ENCODE measurements around the gene CDK15. TPM values are rescaled to one million over a fixed set of nuclear protein-coding genes. Genes with fewer than 3 reads are reported as not detected.

CDK15 gene
- total RNA-seq, 1 donor from 2014 or later = 1.8 TPM

GRCh38 chr2:201820383-201821007 lies 14.2 kb downstream of the CDK15 start:
- Mint-ChIP-seq H3K4me1 (ENCODE audit: unreplicated experiment) (peaks cover 18% of the 10 kb centered on the region), H3K4me3 (no peak overlapping the region), H3K27me3 (no peaks in the 10 kb centered on the region), H3K36me3 (no peaks in the 10 kb centered on the region), H3K9me3 (peaks cover 7% of the 10 kb centered on the region), H3K27ac (no peak overlapping the region)
- no peak for TF ChIP-seq CTCF (conservative IDR thresholded peaks at IDR 0.05)
- no peak for DNase-seq (ENCODE audit: extremely low spot score, unreplicated experiment)

- no peak overlapping the region for H3K27ac Mint-ChIP-seq
- TF ChIP-seq CTCF (conservative IDR thresholded peaks at IDR 0.05) = no peak
- H3K36me3 Mint-ChIP-seq = no peaks in the 10 kb centered on the region
- H3K27me3 Mint-ChIP-seq = no peaks in the 10 kb centered on the region
- H3K4me3 Mint-ChIP-seq = no peak overlapping the region
- no peak for DNase-seq (ENCODE audit: extremely low spot score, unreplicated experiment)
- peaks cover 11% of the 10 kb centered on the region for H3K9me3 Mint-ChIP-seq
- peaks cover 18% of the 10 kb centered on the region for H3K4me1 Mint-ChIP-seq (ENCODE audit: unreplicated experiment)
Measured at GRCh38 chr2:201821080-201821479, 14.7 kb downstream of the CDK15 start.

GRCh38 chr2:201824212-201824611 lies 17.9 kb downstream of the CDK15 start:
- Mint-ChIP-seq H3K27ac (no peak overlapping the region), H3K27me3 (no peaks in the 10 kb centered on the region), H3K9me3 (peaks cover 18% of the 10 kb centered on the region), H3K4me1 (ENCODE audit: unreplicated experiment) (peaks cover 18% of the 10 kb centered on the region), H3K36me3 (no peaks in the 10 kb centered on the region), H3K4me3 (no peak overlapping the region)
- no peak for DNase-seq (ENCODE audit: extremely low spot score, unreplicated experiment)
- TF ChIP-seq CTCF (conservative IDR thresholded peaks at IDR 0.05) = no peak

- no peak for TF ChIP-seq CTCF (conservative IDR thresholded peaks at IDR 0.05)
- H3K9me3 Mint-ChIP-seq = peaks cover 16% of the 10 kb centered on the region
- H3K27me3 Mint-ChIP-seq = no peaks in the 10 kb centered on the region
- H3K4me3 Mint-ChIP-seq = no peak overlapping the region
- H3K4me1 Mint-ChIP-seq (ENCODE audit: unreplicated experiment) = peaks cover 2% of the 10 kb centered on the region
- no peaks in the 10 kb centered on the region for H3K36me3 Mint-ChIP-seq
- no peak overlapping the region for H3K27ac Mint-ChIP-seq
- no peak for DNase-seq (ENCODE audit: extremely low spot score, unreplicated experiment)
Measured at GRCh38 chr2:201827621-201828020, 21.3 kb downstream of the CDK15 start.

GRCh38 chr2:201828220-201828619 lies 21.9 kb downstream of the CDK15 start:
- Mint-ChIP-seq H3K9me3 (peaks cover 16% of the 10 kb centered on the region), H3K27me3 (no peaks in the 10 kb centered on the region), H3K4me1 (ENCODE audit: unreplicated experiment) (no peaks in the 10 kb centered on the region), H3K4me3 (no peak overlapping the region), H3K36me3 (no peaks in the 10 kb centered on the region), H3K27ac (no peak overlapping the region)
- DNase-seq (ENCODE audit: extremely low spot score, unreplicated experiment) = no peak
- TF ChIP-seq CTCF (conservative IDR thresholded peaks at IDR 0.05) = no peak

- Mint-ChIP-seq H3K27ac (no peak overlapping the region), H3K9me3 (peaks cover 12% of the 10 kb centered on the region), H3K27me3 (no peaks in the 10 kb centered on the region), H3K4me1 (ENCODE audit: unreplicated experiment) (peaks cover 10% of the 10 kb centered on the region), H3K4me3 (no peak overlapping the region), H3K36me3 (no peaks in the 10 kb centered on the region)
- no peak for TF ChIP-seq CTCF (conservative IDR thresholded peaks at IDR 0.05)
- no peak for DNase-seq (ENCODE audit: extremely low spot score, unreplicated experiment)
Measured at GRCh38 chr2:201830666-201831065, 24.3 kb downstream of the CDK15 start.
